ENCODE results near the gene SLC22A7.

The SLC22A7 gene

DNA sequence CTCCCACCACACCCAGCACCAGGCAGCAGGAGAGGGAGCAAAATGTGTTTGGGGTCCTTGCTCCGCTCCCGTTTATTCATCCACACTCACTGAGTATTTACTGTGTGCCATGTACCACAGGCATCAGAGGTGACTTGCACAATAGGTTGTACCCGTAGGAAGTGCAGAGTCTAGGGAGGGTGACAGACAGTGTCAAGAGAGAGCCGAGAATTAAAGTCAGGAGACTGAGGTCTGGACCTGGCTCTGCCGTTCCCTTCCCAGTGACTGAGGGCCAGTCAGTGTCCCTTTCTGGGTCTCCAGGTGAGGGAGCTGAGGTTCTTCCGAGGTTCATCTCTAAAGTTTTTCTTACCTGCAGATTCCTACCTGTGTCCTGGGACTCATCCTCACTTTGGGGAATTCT, 32.5 kb upstream of the SLC22A7 start:
- DNase-seq (ENCODE audit: low read depth), result no peak

DNA sequence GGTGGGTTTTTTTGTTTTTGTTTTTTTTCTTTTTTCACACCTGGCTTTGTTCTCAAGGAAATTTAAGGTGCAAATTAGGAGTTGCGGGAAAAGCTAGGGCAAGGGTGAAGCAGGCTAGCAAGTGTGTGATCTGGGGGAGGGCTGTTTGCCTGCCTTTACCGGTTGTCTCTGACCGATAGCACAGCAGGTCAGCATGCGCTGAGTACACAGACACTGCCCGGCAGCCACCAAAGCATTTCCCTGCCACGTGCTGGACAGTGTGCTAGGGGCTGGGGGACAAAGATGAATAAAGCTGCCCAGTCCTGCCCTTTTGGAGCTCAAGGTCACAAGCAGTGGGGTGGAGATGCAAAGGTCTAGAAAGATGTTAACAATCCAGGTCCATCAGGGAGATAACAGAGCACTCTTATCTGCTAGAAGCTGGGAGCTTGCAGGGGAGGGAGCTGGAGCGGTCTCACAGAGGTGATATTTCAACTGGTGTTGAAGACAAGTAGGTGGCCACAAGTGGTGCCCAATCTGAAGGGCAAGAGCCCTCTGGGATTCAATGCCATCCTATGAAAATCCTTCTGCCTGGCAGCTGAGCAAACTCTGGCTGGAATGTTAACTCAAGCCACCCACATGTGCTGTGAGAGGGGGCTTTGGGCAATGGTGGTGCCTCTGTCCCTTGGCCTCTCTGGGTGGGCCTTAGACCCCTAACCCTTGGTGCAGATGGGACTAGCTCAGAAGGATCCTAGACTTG, 30.3 kb upstream of the SLC22A7 start:
- no peak for DNase-seq (ENCODE audit: low read depth)

DNA sequence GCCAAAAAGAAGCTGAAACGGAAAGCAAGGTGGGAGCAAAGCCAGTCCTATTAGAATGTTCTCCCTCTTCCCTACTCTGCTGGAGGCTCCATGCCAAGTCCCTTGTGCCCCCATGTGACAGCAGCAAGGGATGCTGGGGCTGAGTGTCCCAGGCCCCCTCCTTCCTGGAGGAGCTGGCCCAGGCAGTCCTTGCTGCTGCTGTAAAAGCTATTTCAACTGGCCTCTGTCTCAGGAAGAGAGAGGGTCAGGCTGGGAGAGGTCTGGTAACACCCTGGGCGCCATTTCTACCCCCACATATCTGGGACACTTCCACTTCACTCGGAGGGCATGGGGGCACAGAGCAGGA, 29.7 kb upstream of the SLC22A7 start:
- DNase-seq (ENCODE audit: low read depth), result no peak

DNA sequence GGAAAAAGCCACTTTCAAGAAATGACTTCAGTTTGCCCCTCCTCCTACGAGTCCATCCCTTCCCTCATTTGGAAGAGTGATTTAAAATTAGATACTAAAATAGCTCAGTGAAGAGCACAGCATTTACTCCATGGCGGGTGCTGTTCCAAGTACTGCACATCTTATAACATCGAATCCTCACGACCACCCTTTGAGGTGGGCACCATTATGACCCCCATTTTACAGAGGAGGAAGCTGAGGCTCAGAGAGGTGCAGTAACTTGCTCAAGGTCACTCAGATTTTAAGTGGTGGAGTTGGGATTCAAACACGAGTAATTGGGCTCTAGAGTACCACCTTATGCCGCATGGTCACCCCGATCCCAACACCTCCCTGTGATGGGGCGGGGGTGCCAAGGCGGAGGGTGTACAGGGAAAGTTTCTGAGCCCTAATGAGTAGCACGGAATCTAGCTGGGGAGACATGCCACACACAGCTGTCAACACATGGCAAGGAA, 29.2 kb upstream of the SLC22A7 start:
- no peak for DNase-seq (ENCODE audit: low read depth)

DNA sequence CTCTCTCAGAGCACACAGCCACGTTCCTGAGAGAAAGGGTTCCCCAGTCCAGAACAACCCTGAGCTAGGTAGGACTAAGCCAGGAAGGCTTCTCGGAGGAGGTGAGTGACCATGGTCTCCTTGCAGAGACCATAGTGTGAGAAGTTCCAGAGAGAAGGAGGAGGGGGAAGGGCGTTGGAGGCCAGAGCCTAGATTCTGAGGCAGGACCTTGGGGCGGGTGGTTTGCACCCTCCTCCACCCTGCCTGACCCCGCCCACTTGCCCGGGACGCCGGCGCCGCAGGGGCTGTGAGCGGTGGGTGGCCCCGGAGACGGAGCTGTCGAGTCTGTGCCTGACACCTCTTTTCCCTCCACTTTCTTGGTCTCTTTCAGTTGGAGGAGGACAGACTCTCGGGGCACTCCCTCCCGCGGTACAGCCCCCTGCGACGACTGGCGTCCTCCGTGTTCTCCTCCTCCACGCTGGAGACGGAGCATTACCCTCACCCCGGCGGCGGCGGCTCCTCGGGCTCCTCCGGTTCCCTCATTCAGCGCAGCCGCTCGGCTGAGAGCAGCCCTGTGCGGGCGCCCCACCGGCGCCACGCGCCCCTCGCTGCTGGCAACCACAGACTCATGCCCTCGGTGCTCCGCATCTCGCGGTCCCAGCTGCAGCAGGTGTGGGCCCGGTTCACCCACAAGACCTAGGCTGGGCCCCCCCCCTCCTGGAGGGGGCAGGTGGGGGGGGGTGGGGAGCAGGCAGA, 28.6 kb upstream of the SLC22A7 start:
- DNase-seq (ENCODE audit: low read depth), result peak; percentile 19

DNA sequence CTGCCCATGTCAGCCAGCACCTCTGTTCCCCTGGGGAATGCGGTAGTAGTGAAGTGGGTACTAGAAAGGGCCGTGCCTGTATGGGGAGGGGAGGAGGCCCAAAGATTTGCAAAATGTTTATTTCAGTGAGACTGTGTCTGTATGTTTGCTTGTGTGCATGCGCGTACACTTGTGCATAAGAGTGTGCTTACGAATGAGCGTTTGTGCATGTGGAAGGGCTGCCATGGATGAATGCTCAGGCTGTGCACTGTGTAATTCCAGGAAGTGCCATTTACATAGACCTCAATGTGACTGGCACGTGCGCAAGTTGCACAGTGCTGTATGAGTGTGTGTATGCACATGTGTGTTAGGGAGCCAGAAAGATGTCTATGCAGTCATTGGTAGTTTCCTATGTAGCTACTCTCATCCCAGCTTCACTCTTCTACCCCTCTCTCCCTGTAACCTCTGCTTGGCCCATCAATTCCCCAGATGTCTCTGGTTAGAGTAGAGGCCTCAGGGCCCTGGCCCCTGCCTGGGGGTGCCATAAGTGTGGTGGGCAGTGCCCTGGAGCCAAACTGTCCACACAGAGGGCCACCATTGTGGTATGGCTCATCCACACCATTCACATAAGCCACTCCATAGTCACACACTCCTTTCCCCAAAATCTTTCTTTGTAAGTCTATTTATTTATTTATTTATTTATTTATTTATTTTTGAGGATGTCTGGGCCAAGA, 26.8 kb upstream of the SLC22A7 start:
- DNase-seq (ENCODE audit: low read depth), result no peak

DNA sequence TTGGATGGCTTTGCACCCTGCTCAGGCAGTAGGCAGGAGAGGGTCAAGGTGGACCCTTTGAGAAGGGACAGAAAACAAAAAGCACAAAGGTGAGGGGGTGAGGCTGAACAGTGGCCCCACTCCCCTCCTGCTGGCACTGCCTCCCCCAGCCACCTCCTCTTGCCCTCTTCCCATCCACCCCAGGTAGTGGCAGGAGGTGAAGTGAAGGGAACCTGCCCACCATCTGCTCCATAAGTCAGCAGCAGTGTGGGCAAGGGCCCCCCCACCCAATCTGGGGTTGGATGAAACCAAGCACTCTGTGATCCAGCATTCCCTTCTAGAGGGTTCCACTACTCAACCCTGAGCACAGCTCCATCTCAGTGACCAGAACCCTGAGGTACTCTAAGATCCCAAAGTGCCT, 26.1 kb upstream of the SLC22A7 start:
- DNase-seq (ENCODE audit: low read depth), result no peak

DNA sequence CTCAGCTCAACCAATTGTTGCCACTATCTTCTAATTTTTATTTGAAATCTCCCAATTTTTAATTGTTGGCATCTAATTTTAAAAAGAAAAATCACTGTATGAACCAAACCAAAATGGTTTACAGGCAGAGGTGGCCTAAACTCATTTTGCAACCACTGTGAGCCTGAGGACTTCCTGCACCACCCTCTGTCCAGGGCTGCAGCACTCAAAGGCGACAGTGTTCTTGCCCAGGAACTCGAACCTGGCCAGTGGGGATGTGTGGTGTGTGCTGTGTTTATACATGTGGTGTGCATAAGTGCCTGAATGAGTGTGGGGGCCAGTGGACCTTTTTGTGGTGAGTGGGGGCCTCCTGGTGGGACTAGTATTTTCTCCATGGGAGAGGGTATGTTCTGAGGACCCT, 24.4 kb upstream of the SLC22A7 start:
- no peak for DNase-seq (ENCODE audit: low read depth)

DNA sequence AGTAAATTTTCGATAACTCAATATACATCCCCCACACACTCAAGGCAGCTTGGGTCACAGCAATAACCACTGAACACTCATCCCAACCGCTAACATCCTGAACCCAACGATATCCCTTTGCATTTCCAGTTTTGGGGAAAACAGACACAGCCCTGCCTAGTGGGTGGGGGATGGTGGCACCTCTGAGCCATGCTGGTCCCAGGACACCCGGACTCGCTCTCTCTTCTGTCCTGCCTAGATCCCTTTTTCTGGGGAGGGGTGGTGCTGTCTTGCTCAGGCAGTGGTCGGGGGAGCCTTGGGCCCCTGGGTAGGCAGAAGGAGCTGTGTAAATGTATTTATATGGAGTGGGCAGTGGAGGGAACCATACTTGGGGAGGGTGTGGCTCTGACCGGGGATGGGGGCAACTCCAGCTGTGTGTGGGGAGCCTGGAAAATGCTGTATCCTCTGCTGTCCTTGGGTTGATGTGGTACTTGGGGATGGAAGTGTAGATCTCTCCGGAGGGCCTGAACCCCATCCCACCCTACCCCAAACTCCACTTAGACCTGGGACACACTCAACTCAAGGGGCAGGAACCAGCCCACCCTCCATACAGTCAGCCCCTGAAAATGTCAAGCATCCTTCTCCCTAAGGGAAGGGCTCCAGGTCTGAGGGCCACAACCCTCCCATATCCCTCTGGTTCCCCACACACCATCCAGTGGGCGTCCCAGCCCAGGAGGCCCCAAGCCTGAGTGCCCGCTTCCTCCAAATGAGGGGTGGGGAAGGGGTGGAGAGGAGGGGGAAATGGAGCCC, 23.7 kb upstream of the SLC22A7 start:
- DNase-seq (ENCODE audit: low read depth), result no peak

DNA sequence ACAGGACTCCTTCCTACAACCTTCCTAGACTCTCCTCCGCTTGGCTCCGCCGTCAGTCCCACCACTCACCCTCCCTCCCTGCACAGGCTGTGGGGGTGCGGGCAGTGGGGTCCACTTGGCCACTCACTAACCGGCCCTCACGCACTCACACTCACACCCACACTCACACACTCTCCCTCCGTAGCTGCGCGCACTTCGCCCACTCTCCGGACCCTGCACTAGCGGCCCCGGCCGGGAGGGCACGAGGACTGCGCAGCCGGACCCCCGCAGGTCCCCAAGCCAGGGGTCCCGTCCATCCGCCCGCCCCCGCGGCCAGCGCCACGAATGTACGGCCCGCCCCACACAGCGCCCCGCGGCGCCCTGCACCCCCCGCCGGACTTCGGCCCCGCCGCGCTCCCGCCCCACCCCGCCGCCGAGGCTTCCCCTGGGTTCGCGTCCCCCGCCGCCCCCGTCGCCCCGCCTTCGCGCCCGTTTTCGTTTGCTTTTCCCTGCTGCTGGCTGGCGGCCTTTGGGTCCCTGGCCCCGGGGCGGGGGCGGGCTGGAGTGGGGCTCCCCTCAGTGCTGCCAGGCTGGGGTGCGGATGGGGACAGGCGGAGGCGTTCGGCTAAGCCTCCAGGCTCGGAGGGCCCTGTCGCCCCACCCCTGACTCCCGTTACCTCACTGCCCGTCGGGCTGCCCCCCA, 23.0 kb upstream of the SLC22A7 start:
- DNase-seq (ENCODE audit: low read depth), result no peak

DNA sequence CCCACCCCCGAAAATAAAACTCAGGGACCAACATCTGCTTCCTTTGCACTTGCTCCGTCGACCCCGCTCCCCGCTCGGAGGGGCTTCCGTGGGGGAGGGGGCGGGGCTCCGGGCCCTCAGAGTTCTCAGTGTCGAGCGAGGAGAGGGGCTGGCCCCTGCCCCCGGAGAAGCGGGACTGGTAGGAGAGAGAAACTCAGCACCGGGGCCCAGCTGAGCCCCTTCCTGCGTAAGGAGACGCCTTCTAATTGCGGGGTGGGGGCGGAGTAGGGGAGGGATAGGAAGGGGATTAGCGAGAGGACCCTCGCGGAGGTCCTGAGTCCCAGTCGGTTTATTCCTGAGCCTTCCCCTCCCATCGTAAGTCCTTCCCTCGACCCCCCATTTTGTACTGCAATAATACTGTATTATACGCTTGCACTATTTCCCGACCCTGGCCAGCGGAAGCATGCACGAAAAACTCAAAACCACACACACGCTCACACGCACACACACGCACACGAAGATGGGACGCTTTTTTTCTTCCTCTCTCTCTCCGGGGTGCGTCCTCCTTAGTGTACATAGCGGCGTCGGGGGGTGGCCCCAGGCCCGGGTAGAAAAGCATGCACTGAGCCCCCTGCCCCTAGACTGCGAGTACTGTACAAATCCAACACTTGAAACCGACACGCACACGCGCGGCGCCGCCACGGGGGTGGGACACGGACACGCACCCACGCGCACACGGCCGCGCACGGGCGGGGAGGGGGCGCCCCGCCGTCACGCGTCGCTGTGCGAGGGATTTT, 22.1 kb upstream of the SLC22A7 start:
- peak; percentile 14 for DNase-seq (ENCODE audit: low read depth)

DNA sequence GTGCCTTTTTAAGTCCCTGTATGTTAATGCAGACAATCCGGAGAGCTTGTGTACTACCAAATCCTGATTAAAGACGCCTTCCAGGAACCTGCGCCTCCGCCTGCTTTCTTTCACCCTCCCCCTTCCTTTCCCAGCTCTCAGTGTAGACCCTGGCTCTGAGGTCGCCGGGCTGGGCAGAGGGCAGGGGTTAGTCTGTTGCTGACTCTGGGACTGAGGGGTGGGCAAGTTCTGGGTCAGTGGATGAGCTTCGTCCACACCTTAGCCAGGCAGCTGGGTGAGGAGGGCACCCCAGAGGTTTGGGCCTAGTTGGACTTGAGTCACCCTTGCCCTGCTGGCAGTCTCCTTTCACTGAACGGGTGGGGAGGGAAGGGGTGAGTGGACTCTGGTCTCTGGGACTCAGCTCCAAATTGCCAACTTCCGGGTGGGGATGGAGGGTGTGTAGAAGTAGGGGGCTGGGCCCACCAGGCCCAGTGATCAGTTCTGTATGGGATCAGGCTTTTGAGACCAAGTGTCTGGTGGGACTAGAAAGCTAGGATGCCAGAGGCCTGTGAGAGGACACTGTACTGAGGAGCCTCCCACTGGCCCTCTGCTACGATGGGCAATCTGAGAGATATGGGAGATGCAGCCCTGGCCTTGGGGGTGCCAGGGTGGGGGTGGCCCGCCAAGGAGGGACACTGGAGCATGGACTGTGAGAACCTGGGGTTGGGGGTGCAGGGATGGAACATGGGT, 21.3 kb upstream of the SLC22A7 start:
- DNase-seq (ENCODE audit: low read depth), result no peak

DNA sequence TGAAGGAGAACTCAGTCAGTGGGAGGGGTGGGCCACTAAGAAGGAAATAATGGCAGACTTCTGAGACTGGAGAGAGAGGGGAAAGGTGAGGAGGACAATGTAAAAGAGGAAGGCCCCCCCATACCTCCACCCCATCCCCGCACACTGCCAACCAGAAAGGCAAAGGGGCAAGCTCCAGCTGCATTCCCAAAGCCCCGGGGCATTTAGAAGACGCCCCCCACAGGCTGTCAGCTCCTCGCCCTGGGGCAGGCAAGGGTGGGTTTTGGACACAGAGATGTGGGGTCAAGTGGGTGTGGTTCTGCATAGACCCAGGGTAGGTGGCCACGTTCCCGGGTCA, 20.8 kb upstream of the SLC22A7 start:
- DNase-seq (ENCODE audit: low read depth), result no peak

DNA sequence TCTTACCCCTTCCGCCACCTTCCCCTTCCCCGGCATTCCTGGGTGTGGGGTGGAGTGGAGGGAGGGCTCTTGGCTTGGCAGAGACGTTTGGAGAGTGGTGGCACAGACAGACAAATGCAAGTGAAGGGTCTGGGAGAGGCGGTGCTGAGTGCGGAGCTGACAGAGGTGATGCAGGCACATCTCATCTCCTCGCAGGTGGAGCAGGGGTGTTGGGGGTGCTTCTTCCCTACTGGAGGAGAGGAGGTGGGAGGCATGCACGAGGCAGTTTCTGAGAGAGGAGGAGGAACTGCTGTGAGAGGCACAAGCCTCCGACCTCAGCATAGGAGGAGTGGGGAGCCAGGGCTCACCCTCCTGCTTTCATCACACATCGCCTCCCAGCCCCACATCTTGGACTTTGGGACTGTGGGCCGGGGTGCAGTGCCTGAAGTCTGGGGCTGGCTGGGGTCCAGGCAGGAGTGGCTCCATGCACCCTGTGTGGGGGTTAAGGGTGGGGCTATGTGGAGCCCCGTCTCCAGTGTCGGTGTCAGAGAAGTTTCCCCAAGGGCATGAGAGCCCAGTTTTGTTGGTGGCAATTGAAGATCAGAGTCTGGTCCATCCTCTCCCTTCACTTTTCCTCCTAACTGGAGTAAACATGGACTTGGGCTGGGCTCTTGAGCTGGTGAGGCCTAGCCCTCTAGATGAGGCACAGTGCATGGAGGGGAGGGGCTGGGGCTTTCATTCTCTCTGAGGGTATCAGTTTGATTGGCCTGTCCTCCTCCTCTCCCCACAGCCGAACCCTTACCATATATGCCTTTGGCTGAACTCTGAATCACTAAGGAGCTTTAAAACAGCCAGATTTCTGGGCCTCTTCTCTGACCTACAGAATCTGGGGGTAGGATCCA, 20.2 kb upstream of the SLC22A7 start:
- DNase-seq (ENCODE audit: low read depth), result no peak

DNA sequence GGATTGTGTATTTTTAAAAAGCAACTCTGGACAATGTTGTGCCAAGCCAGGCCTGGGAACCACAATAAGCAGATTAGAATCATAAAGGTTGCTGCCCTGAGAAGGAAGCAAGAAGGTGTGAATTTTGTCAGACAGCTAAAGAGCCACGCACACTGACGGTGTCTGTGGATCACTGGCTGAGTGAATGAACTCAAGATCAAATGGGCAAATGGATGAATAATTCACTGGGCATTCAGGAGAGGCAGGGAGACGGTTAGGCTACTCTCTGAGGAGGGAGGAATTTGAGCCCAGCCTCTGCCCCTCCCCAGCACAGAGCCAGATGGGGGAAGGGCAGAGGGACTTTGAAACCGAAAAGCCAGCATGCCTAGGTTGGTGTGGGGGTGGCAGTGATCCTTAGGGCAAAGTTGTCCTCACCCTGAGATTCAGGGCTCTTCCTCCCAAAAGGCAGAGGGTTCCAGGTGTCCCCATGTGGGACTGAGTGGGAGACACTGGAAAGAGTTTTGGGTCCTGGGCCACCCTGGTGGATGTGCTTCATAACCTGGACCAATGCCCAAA, 19.5 kb upstream of the SLC22A7 start:
- no peak for DNase-seq (ENCODE audit: low read depth)

DNA sequence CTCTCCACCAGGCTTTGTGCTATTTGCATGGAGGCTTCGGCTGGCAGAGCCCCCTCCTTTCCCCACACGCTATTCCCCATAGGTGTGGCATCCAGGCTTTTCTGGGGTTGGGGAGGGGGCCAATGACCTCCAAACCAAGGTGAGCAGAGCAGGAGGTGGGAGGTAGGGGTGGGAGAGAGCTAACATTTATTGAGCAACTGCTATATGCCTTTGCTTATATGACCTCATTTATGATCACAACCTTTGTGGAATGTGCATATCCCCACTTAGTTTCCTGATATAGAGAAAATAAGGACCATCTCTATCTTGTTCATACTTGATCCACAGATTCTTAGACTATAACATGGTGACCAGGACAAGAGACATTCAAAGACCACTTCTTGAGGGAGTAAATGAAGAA, 17.8 kb upstream of the SLC22A7 start:
- DNase-seq (ENCODE audit: low read depth), result no peak

DNA sequence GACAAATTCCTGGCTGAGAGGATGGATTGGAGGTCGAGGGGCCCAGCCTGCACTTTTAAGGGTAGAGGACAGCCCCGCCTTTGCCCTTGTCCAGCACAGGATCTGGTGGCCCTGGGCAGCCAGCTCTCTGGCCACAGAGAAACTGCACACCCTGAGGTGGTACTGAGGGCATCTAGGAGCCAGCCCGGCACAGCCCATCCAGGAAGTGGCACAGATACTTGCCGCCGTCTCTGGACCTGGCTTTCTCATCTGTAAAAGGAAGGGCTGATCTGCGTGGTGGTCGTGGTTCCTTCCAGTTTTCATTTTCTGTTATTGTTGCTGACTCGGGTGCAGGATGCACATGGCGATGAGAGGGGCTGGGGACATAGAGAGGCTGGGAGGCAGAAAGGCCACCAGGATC, 16.0 kb upstream of the SLC22A7 start:
- no peak for DNase-seq (ENCODE audit: low read depth)

DNA sequence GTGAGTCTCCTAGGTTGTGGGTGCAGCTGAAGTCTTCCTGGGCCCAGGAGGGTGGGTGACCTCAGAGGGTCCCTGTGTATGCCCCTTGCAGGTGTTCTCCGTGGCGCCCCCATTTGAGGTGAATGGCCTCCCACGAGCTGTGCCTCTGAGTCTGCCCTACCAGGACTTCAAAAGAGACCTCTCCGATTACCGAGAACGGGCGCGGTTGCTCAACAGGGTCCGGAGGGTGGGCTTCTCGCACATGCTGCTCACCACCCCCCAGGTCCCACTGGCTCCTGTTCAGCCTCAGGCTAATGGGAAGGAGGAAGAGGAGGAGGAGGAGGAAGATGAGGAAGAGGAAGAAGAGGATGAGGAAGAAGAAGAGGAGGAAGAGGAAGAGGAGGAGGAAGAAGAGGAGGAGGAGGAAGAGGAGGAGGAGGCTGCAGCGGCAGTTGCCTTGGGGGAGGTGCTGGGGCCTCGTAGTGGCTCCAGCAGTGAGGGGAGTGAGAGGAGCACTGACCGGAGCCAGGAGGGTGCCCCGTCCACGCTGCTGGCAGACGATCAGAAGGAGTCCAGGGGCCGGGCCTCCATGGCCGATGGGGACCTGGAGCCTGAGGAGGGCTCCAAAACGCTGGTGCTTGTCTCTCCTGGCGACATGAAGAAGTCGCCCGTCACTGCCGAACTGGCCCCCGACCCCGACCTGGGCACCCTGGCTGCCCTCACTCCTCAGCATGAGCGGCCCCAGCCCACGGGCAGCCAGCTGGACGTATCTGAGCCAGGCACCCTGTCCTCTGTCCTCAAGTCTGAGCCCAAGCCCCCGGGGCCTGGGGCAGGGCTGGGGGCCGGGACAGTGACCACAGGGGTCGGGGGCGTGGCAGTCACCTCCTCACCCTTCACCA, 15.2 kb upstream of the SLC22A7 start:
- DNase-seq (ENCODE audit: low read depth), result no peak

Data from T follicular helper cell (primary cell).